SK-N-SH treated with all-trans-retinoic acid at 6 μM for 48 hours (cell line): ENCODE results near the gene CLDN16.

Experiments
- ATAC-seq: fragments of 200-7000 bp; cut with Tn5 transposase; 3 replicates; pipeline ENCODE4 v1.9.1; 2020; ENCODE audit warnings: mild to moderate bottlenecking, moderate library complexity
- CREB5 ChIP-seq: fragments of 250-450 bp; sonication (Bioruptor Pico); IDR thresholded peaks from 2 replicates; pipeline ENCODE4 v1.5.1; 2020; ENCODE audit warnings: low read depth, mild to moderate bottlenecking, moderate library complexity
- CSDC2 ChIP-seq: fragments of 250-450 bp; sonication (Bioruptor Pico); IDR thresholded peaks from 2 replicates; pipeline ENCODE4 v1.5.0; 2020; ENCODE audit warnings: mild to moderate bottlenecking, moderate library complexity
- GLIS3 ChIP-seq: fragments of 250-450 bp; sonication (Bioruptor Pico); IDR thresholded peaks from 2 replicates; pipeline ENCODE4 v1.5.0; 2020; ENCODE audit warnings: mild to moderate bottlenecking, moderate library complexity
- ISL1 ChIP-seq: fragments of 250-450 bp; sonication (Bioruptor Pico); IDR thresholded peaks from 2 replicates; pipeline ENCODE4 v2.1.2; 2022; ENCODE audit warnings: mild to moderate bottlenecking, moderate library complexity
- OSR1 ChIP-seq: fragments of 250-450 bp; sonication (Bioruptor Pico); IDR thresholded peaks from 2 replicates; pipeline ENCODE4 v1.8.0; 2022; ENCODE audit warnings: moderate library complexity, mild to moderate bottlenecking, inconsistent platforms
- PATZ1 ChIP-seq: fragments of 250-450 bp; sonication (Bioruptor Pico); IDR thresholded peaks from 2 replicates; pipeline ENCODE4 v1.8.0; 2020; ENCODE audit warnings: mild to moderate bottlenecking, moderate library complexity, borderline replicate concordance
- PPARA ChIP-seq: fragments of 250-450 bp; sonication (Bioruptor Pico); IDR thresholded peaks from 2 replicates; pipeline ENCODE4 v1.5.0; 2020; ENCODE audit warnings: mild to moderate bottlenecking, borderline replicate concordance
- RARB ChIP-seq: fragments of 250-450 bp; sonication (Bioruptor Pico); IDR thresholded peaks from 2 replicates; pipeline ENCODE4 v1.8.0; 2021; ENCODE audit warnings: mild to moderate bottlenecking, moderate library complexity
- TCF4 ChIP-seq: fragments of 250-450 bp; sonication (Bioruptor Pico); IDR thresholded peaks from 2 replicates; pipeline ENCODE4 v1.8.0; 2021; ENCODE audit warnings: mild to moderate bottlenecking, moderate library complexity, borderline replicate concordance
- TOX ChIP-seq: fragments of 250-450 bp; sonication (Bioruptor Pico); IDR thresholded peaks from 2 replicates; pipeline ENCODE4 v1.8.0; 2021; ENCODE audit warnings: mild to moderate bottlenecking, moderate library complexity, borderline replicate concordance
- TSHZ2 ChIP-seq: fragments of 250-450 bp; sonication (Bioruptor Pico); IDR thresholded peaks from 2 replicates; pipeline ENCODE4 v1.5.0; 2020; ENCODE audit warnings: mild to moderate bottlenecking, moderate library complexity
- ZC3H10 ChIP-seq: fragments of 250-450 bp; sonication (Bioruptor Pico); IDR thresholded peaks from 2 replicates; pipeline ENCODE4 v1.5.1; 2021; ENCODE audit warnings: mild to moderate bottlenecking, moderate library complexity
- ZFP3 ChIP-seq: fragments of 250-450 bp; sonication (Bioruptor Pico); IDR thresholded peaks from 2 replicates; pipeline ENCODE4 v1.5.0; 2020; ENCODE audit warnings: mild to moderate bottlenecking, moderate library complexity
- ZFP30 ChIP-seq: fragments of 450-650 bp; formaldehyde crosslinking; IDR thresholded peaks from 2 replicates; pipeline ENCODE4 v1.5.0; 2022; ENCODE audit warnings: mild to moderate bottlenecking, moderate library complexity
- ZNF70 ChIP-seq: fragments of 450-650 bp; formaldehyde crosslinking; IDR thresholded peaks from 2 replicates; pipeline ENCODE4 v1.5.0; 2020; ENCODE audit warnings: mild to moderate bottlenecking, moderate library complexity
- ZNF8 ChIP-seq: fragments of 450-650 bp; formaldehyde crosslinking; IDR thresholded peaks from 2 replicates; pipeline ENCODE4 v1.5.0; 2020; ENCODE audit warnings: mild to moderate bottlenecking, moderate library complexity

Gene CLDN16

GRCh38 chr3:190456770-190457169 lies 68.8 kb downstream of the CLDN16 start:
- no peak for ATAC-seq
- TF ChIP-seq ZFP30 (no peak), ZNF70 (no peak), GLIS3 (CRISPR knock-in tag) (no peak), PATZ1 (CRISPR knock-in tag) (no peak), TCF4 (no peak), ZC3H10 (CRISPR knock-in tag) (no peak), OSR1 (CRISPR knock-in tag) (no peak), ZFP3 (CRISPR knock-in tag) (no peak), CSDC2 (no peak), TOX (CRISPR knock-in tag) (no peak), RARB (no peak), ZNF8 (CRISPR knock-in tag) (no peak), CREB5 (CRISPR knock-in tag) (no peak), PPARA (no peak), TSHZ2 (CRISPR knock-in tag) (no peak)
- TF ChIP-seq, all 23 proteins: peak for 0

- TF ChIP-seq ISL1 (CRISPR knock-in tag) (no peak), PATZ1 (CRISPR knock-in tag) (no peak), TOX (CRISPR knock-in tag) (no peak), RARB (no peak)
- ATAC-seq: no peak
Observed at GRCh38 chr3:190458040-190458439, 70.1 kb downstream of the CLDN16 start.
